ENCODE measurements around the gene CD82. TPM values are rescaled to one million over a fixed set of nuclear protein-coding genes. Genes with fewer than 3 reads are reported as not detected.
"Not testable (repeated sequence)": the region's sequence is repeated elsewhere in the genome, so short reads cannot be mapped to it uniquely, and the experiment has no call there.

Gene CD82
- total RNA-seq, 1 experiment from 2014 or later: 4.5 TPM

DNA sequence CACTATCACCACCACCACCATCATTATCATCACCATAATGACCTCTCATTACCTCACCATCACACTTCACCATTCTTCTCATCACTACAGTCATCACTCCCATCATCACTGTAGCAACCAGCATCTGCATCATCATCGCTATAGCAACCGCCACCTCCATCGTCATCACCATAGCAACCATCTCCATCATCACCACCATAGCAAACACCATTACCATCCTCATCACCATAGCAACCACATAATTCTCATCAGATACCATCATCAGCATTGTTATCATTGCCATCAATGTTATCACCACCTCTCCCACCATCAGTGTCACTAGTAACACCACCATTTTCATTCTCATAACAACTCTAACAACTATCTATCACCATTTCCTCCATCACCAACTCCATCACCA lies 23.1 kb upstream of the CD82 start:
- no peak for DNase-seq
- H3K4ac ChIP-seq (ENCODE audit: low read depth, low read length): no peak overlapping the region
- no peak overlapping the region for H3K14ac ChIP-seq (ENCODE audit: insufficient read depth, low read length)
- H2BK5ac ChIP-seq (ENCODE audit: insufficient read length, low read length): no peak overlapping the region
- H3K27ac ChIP-seq (ENCODE audit: insufficient read length, low read depth, low read length): no peak overlapping the region
- no peak overlapping the region for H2BK120ac ChIP-seq (ENCODE audit: low read depth, low read length, poor library complexity, severe bottlenecking)
- Mint-ChIP-seq H3K4me3 (no peak overlapping the region), H3K36me3 (ENCODE audit: insufficient read depth in 1 of 3, low read depth in 3 of 3) (no peaks in the 10 kb centered on the region), H3K27me3 (ENCODE audit: low read depth) (peaks cover 30% of the 10 kb centered on the region), H3K27ac (no peak overlapping the region), H3K4me1 (peaks cover 3 to 4% of the 10 kb centered on the region in 2 experiments; a peak in 2 of 4 replicates), H3K9me3 (no peaks in the 10 kb centered on the region)
- H2AK5ac ChIP-seq (ENCODE audit: insufficient read length, low read length): no peak overlapping the region
- H2BK12ac ChIP-seq (ENCODE audit: insufficient read length, low read depth, low read length): no peak overlapping the region
- H3K23ac ChIP-seq (ENCODE audit: insufficient read length, low read depth, low read length): no peak overlapping the region
- no peaks in the 10 kb centered on the region for H4K20me1 ChIP-seq (ENCODE audit: control insufficient read depth, insufficient read depth, insufficient read length)
- no peak overlapping the region for H2BK15ac ChIP-seq (ENCODE audit: low read depth, low read length)
- no peaks in the 10 kb centered on the region for H3K4me1 ChIP-seq (ENCODE audit: insufficient read depth, low read length)
- H2AFZ ChIP-seq (ENCODE audit: low read length): no peak overlapping the region
- no peak overlapping the region for H4K91ac ChIP-seq (ENCODE audit: insufficient read length, low read depth, low read length)
- no peak overlapping the region for H3K56ac ChIP-seq (ENCODE audit: insufficient read length, low read depth, low read length)
- no peaks in the 10 kb centered on the region for H3K9me3 ChIP-seq (ENCODE audit: control insufficient read depth, low read depth, low read length)
- TF ChIP-seq, protein P1, sequence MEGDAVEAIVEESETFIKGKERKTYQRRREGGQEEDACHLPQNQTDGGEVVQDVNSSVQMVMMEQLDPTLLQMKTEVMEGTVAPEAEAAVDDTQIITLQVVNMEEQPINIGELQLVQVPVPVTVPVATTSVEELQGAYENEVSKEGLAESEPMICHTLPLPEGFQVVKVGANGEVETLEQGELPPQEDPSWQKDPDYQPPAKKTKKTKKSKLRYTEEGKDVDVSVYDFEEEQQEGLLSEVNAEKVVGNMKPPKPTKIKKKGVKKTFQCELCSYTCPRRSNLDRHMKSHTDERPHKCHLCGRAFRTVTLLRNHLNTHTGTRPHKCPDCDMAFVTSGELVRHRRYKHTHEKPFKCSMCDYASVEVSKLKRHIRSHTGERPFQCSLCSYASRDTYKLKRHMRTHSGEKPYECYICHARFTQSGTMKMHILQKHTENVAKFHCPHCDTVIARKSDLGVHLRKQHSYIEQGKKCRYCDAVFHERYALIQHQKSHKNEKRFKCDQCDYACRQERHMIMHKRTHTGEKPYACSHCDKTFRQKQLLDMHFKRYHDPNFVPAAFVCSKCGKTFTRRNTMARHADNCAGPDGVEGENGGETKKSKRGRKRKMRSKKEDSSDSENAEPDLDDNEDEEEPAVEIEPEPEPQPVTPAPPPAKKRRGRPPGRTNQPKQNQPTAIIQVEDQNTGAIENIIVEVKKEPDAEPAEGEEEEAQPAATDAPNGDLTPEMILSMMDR (conservative IDR thresholded peaks at IDR 0.05): no peak
- no peaks in the 10 kb centered on the region for H3K27me3 ChIP-seq (ENCODE audit: insufficient read depth, low read length)
- H3K18ac ChIP-seq (ENCODE audit: insufficient read length, low read depth, low read length): no peak overlapping the region
- no peak overlapping the region for H2BK20ac ChIP-seq (ENCODE audit: low read depth, low read length, poor library complexity, severe bottlenecking)
- no peaks in the 10 kb centered on the region for H3K23me2 ChIP-seq (ENCODE audit: insufficient read length, low read depth, low read length, poor library complexity, severe bottlenecking)
- H3K9ac ChIP-seq (ENCODE audit: extremely low read depth, insufficient read length, low read length): no peak overlapping the region
- H4K5ac ChIP-seq (ENCODE audit: insufficient read length, low read depth, low read length): no peak overlapping the region
- no peak overlapping the region for H3T11ph ChIP-seq (ENCODE audit: low read length)
- WGBS (ENCODE audit: extremely low coverage, insufficient read length, low lambda C conversion rate): no CpG with 5 or more reads among the region's 3 CpGs
- no peaks in the 10 kb centered on the region for H3K79me2 ChIP-seq (ENCODE audit: insufficient read depth, low read length)
- no peak overlapping the region for H4K8ac ChIP-seq (replicated peaks; ENCODE audit: insufficient read length, low read depth, low read length)
- no peak overlapping the region for H3K4me2 ChIP-seq (ENCODE audit: insufficient read depth, insufficient read length, low read length)
- no peaks in the 10 kb centered on the region for H3K79me1 ChIP-seq (ENCODE audit: insufficient read depth, low read depth, low read length, poor library complexity, severe bottlenecking)

DNA sequence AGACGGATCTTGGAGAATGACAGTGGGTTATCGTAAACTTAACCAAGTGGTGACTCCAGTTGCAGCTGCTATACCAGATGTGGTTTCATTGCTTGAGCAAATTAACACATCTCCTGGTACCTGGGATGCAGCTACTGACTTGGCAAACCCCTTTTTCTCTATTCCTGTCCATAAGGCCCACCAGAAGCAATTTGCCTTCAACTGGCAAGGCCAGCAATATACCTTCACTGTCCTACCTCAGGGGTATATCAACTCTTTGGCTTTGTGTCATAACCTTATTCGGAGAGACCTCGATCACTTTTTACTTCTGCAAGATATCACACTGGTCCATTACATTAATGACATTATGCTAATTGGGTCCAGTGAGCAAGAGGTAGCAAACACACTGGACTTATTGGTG lies 18.5 kb upstream of the CD82 start:
- not testable (repeated sequence) for H2BK15ac ChIP-seq (ENCODE audit: low read depth, low read length); H4K20me1 ChIP-seq (ENCODE audit: control insufficient read depth, insufficient read depth, insufficient read length); H3K23me2 ChIP-seq (ENCODE audit: insufficient read length, low read depth, low read length, poor library complexity, severe bottlenecking); H3K9me3 ChIP-seq (ENCODE audit: control insufficient read depth, low read depth, low read length); H2AFZ ChIP-seq (ENCODE audit: low read length); H2BK5ac ChIP-seq (ENCODE audit: insufficient read length, low read length); H4K91ac ChIP-seq (ENCODE audit: insufficient read length, low read depth, low read length); H2AK5ac ChIP-seq (ENCODE audit: insufficient read length, low read length); H2BK20ac ChIP-seq (ENCODE audit: low read depth, low read length, poor library complexity, severe bottlenecking); H3K79me2 ChIP-seq (ENCODE audit: insufficient read depth, low read length); H4K5ac ChIP-seq (ENCODE audit: insufficient read length, low read depth, low read length); H3K9me3 Mint-ChIP-seq; H3K4me1 Mint-ChIP-seq; H3K14ac ChIP-seq (ENCODE audit: insufficient read depth, low read length); H3K79me1 ChIP-seq (ENCODE audit: insufficient read depth, low read depth, low read length, poor library complexity, severe bottlenecking); H3K27ac Mint-ChIP-seq; H3K4ac ChIP-seq (ENCODE audit: low read depth, low read length); DNase-seq; H4K8ac ChIP-seq (replicated peaks; ENCODE audit: insufficient read length, low read depth, low read length); H3K36me3 Mint-ChIP-seq (ENCODE audit: insufficient read depth in 1 of 3, low read depth in 3 of 3); H2BK12ac ChIP-seq (ENCODE audit: insufficient read length, low read depth, low read length); H3K4me1 ChIP-seq (ENCODE audit: insufficient read depth, low read length); H3K27me3 ChIP-seq (ENCODE audit: insufficient read depth, low read length); H3K9ac ChIP-seq (ENCODE audit: extremely low read depth, insufficient read length, low read length); H3K4me2 ChIP-seq (ENCODE audit: insufficient read depth, insufficient read length, low read length); H2BK120ac ChIP-seq (ENCODE audit: low read depth, low read length, poor library complexity, severe bottlenecking); H3K4me3 Mint-ChIP-seq; H3K23ac ChIP-seq (ENCODE audit: insufficient read length, low read depth, low read length); H3K56ac ChIP-seq (ENCODE audit: insufficient read length, low read depth, low read length); H3K18ac ChIP-seq (ENCODE audit: insufficient read length, low read depth, low read length); H3K27ac ChIP-seq (ENCODE audit: insufficient read length, low read depth, low read length); H3T11ph ChIP-seq (ENCODE audit: low read length)
- peaks cover 22% of the 10 kb centered on the region for H3K27me3 Mint-ChIP-seq (ENCODE audit: low read depth)
- whole genome bisulfite sequencing (ENCODE audit: extremely low coverage, insufficient read length, low lambda C conversion rate): no CpG with 5 or more reads among the region's 4 CpGs
